GM12865 (cell line): ENCODE results near the gene MTMR3.

Experiments
- DNase-seq: peaks from one replicate; pipeline ENCODE4 v3.0.0; 2010; ENCODE audit warnings: low read depth
- H3K4me3 ChIP-seq: 2 replicates; pipeline ENCODE4 v1.5.1; 2011; ENCODE audit warnings: mild to moderate bottlenecking, low read depth, low read length, control low read depth
- TF ChIP-seq, protein P1 (sequence below): IDR thresholded peaks from 2 replicates; pipeline ENCODE4 v1.5.1; 2011; ENCODE audit warnings: low read length, control low read depth, low read depth, inconsistent platforms; ENCODE audit not compliant: insufficient read depth; ENCODE audit errors: missing control alignments

MTMR3 gene

DNA sequence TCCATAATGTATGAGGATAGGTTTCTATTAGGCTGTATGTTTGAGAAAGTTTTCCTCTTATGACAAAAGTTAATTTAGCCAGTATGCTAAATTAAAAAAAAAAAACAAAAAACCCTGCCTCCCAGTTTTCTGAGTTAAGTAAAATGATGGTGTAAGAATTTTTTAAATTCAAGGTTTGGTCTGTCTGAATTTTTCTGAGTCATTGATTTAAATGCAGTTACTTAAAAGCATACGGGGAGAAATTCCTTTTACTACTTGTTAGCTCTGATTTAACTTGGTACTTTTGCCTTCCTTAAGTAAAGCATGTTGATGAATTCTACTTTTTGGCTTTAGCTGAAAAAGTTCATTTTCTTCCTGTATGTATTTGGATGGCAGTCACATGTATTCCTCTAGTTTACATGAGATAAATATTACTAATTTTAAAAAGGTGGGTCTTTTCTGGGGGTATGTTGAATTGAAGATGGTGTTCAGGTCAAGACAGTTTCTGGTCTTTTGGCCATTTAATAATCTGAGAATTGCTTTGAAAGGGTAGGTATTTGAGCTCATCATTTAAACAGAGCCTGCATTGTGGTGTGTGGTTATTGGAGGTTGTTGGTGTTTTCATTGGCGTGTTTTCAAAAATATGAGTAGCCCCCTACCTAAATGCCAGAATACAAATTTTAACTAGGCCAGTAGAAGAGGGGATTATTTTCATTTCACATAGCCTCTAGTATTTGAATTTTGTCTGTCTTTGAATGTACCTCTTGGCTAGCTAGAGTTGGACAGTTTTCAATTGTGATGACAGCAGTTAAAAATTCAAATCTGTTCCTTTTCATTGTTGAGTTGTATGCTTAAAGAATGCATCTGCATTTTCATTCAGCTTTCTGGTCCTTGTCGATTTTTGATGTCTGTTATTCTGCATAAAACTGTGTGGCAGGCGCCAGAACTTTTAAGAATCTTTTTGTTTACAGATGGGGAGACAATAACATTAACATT lies 64.7 kb downstream of the MTMR3 start:
- H3K4me3 ChIP-seq: no peak overlapping the region
- DNase-seq: no peak
- TF ChIP-seq, protein P1, sequence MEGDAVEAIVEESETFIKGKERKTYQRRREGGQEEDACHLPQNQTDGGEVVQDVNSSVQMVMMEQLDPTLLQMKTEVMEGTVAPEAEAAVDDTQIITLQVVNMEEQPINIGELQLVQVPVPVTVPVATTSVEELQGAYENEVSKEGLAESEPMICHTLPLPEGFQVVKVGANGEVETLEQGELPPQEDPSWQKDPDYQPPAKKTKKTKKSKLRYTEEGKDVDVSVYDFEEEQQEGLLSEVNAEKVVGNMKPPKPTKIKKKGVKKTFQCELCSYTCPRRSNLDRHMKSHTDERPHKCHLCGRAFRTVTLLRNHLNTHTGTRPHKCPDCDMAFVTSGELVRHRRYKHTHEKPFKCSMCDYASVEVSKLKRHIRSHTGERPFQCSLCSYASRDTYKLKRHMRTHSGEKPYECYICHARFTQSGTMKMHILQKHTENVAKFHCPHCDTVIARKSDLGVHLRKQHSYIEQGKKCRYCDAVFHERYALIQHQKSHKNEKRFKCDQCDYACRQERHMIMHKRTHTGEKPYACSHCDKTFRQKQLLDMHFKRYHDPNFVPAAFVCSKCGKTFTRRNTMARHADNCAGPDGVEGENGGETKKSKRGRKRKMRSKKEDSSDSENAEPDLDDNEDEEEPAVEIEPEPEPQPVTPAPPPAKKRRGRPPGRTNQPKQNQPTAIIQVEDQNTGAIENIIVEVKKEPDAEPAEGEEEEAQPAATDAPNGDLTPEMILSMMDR: no peak

DNA sequence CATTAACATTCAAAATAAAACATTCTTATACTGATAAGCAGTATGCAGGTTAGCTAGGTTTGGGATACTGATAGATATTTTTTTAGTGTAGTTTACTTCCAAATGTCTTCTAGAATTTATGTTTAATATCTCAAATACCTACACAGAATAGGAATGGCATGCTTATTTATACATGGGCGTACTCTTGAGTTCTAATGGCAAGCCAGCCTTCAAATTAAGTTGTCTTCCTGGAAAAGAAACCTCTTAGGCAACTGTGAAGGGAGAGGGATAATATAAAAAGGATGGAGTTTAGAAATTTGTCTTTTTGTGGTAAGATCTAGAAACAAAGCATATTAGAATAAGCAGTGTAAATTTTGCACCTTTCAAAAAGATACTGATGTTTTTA lies 65.4 kb downstream of the MTMR3 start:
- DNase-seq: no peak
- H3K4me3 ChIP-seq: no peak overlapping the region
- TF ChIP-seq, protein P1: no peak

DNA sequence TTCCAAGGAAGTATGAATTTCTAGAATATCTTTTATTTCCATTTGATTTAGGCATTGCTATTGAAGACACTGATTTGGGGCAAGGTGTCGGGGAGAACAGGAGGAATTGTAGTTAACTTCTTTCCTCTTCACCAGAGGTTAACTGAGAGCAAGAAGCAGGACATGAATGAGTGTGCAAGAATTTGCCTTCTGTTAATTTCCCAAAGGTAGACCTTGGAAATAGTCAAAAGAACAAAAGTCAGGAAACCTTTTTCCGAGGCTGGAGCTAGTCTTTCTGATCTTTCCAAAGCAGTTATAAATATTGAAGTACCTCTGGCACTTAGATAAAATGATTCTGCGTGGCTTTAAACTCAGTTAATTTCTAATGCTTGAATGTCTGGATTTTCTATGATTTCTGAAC lies 66.9 kb downstream of the MTMR3 start:
- TF ChIP-seq, protein P1: no peak
- no peak overlapping the region for H3K4me3 ChIP-seq
- DNase-seq: no peak

DNA sequence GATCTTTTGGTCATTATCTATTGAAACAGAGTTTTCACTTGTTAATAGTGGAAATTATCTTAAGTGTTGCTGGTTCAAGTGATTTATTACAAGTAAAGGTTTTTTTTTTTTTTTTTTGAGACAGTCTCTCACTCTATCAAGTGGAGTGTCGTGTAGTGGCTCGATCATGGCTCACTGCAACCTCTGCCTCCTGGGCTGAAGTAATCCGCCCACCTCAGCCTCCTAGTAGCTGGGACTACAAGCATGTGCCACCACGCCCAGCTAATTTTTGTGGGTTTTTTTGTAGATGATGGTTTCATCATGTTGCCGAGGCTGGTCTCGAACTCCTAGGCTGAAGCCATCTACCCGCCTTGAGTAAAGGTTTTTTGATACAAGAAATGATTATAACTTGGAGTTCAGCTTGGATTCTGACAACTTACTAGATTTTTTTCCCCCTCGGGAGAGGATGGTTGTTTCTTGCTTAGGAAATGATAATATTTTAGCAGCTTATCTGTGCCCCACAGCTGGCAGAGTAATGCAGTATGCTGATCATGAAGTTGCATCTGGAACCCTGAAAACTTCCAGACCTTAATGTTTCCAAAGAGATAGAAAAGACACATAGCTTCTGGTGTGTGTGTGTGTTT lies 68.9 kb downstream of the MTMR3 start:
- H3K4me3 ChIP-seq: no peak overlapping the region
- TF ChIP-seq, protein P1: no peak
- DNase-seq: no peak

DNA sequence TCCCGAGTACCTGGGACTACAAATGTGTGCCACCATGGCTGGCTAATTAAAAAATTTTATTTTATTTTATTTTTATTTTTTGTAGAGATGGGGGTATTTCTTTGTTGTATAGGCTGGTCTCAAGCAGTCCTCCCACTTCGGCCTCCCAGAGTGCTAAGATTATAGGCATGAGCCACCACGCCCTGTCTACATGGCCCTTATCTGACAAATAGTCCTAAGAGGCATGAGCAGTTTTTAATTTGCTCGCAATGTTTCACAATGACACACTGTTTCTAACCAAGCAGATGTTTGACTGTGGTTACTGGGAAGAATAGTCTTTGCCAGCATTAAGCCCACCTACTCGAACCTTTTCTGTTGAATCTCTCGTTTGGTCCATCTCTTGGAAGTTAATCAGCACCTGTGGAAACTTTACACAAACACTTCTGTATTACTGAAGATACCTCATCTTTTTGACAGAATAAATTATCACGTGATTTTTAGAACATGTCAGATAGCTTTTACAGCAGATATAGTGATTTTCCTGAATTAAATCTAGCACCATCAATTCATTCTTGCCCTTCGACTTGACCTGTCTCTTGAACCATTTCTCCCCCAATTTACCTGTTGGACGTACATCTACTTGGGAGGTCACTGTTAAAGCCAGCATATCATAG lies 71.4 kb downstream of the MTMR3 start:
- H3K4me3 ChIP-seq: no peak overlapping the region
- TF ChIP-seq, protein P1: no peak
- no peak for DNase-seq

DNA sequence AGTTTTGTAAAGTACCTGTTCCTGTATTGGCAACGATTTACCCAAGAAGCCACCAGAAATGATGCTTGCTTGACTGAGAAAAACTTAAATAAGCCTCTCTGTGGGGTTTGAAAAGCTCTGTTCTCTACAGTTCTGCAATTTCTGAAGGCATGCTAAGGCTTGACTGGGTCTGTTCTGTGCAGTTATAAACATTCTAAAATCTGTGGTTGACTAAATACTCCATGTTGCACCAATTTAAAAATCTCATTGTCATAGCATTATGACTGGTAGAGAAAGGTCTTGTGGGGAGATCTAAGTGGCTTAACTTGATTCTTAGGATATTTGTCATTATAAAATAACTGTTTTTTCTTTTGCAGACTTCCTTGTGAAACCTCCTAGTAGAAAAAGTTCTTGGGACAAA lies 73.7 kb downstream of the MTMR3 start:
- no peak overlapping the region for H3K4me3 ChIP-seq
- TF ChIP-seq, protein P1: no peak
- DNase-seq: no peak
